ENCODE measurements around the gene SYT5. TPM values are rescaled to one million over a fixed set of nuclear protein-coding genes. Genes with fewer than 3 reads are reported as not detected.

Gene SYT5
- total RNA-seq, 1 experiment from 2014 or later: 4.5 TPM

GRCh38 chr19:55134736-55135135, 45.4 kb downstream of the SYT5 start:
- no peak overlapping the region for H3K4me2 ChIP-seq (ENCODE audit: insufficient read depth, insufficient read length, low read length)
- no peak overlapping the region for H3K56ac ChIP-seq (ENCODE audit: insufficient read length, low read depth, low read length)
- Mint-ChIP-seq H3K4me3 (no peak overlapping the region), H3K4me1 (peaks cover 7 to 26% of the 10 kb centered on the region in 2 experiments), H3K36me3 (ENCODE audit: insufficient read depth in 1 of 3, low read depth in 3 of 3) (peaks cover 14 to 58% (median 31%) of the 10 kb centered on the region in 3 experiments), H3K27ac (peak overlapping the region in 2 of 3 experiments; percentile 60 to 74; a peak in 2 of 7 replicates), H3K27me3 (ENCODE audit: low read depth) (no peaks in the 10 kb centered on the region), H3K9me3 (no peaks in the 10 kb centered on the region)
- no peak overlapping the region for H2BK5ac ChIP-seq (ENCODE audit: insufficient read length, low read length)
- H4K8ac ChIP-seq (replicated peaks; ENCODE audit: insufficient read length, low read depth, low read length): no peak overlapping the region
- H2AFZ ChIP-seq (ENCODE audit: low read length): no peak overlapping the region
- no peak overlapping the region for H3K9ac ChIP-seq (ENCODE audit: extremely low read depth, insufficient read length, low read length)
- no peaks in the 10 kb centered on the region for H3K9me3 ChIP-seq (ENCODE audit: control insufficient read depth, low read depth, low read length)
- H4K20me1 ChIP-seq (ENCODE audit: control insufficient read depth, insufficient read depth, insufficient read length): no peaks in the 10 kb centered on the region
- DNase-seq: no peak
- no peak overlapping the region for H3K23ac ChIP-seq (ENCODE audit: insufficient read length, low read depth, low read length)
- H2BK120ac ChIP-seq (ENCODE audit: low read depth, low read length, poor library complexity, severe bottlenecking): no peak overlapping the region
- H3K27me3 ChIP-seq (ENCODE audit: insufficient read depth, low read length): no peaks in the 10 kb centered on the region
- no peaks in the 10 kb centered on the region for H3K79me1 ChIP-seq (ENCODE audit: insufficient read depth, low read depth, low read length, poor library complexity, severe bottlenecking)
- no peak overlapping the region for H4K5ac ChIP-seq (ENCODE audit: insufficient read length, low read depth, low read length)
- no peak overlapping the region for H2BK15ac ChIP-seq (ENCODE audit: low read depth, low read length)
- H3K4me1 ChIP-seq (ENCODE audit: insufficient read depth, low read length): no peaks in the 10 kb centered on the region
- no peak overlapping the region for H2BK12ac ChIP-seq (ENCODE audit: insufficient read length, low read depth, low read length)
- TF ChIP-seq, protein P1, sequence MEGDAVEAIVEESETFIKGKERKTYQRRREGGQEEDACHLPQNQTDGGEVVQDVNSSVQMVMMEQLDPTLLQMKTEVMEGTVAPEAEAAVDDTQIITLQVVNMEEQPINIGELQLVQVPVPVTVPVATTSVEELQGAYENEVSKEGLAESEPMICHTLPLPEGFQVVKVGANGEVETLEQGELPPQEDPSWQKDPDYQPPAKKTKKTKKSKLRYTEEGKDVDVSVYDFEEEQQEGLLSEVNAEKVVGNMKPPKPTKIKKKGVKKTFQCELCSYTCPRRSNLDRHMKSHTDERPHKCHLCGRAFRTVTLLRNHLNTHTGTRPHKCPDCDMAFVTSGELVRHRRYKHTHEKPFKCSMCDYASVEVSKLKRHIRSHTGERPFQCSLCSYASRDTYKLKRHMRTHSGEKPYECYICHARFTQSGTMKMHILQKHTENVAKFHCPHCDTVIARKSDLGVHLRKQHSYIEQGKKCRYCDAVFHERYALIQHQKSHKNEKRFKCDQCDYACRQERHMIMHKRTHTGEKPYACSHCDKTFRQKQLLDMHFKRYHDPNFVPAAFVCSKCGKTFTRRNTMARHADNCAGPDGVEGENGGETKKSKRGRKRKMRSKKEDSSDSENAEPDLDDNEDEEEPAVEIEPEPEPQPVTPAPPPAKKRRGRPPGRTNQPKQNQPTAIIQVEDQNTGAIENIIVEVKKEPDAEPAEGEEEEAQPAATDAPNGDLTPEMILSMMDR (conservative IDR thresholded peaks at IDR 0.05): no peak
- H4K91ac ChIP-seq (ENCODE audit: insufficient read length, low read depth, low read length): no peak overlapping the region
- H3K14ac ChIP-seq (ENCODE audit: insufficient read depth, low read length): no peak overlapping the region
- no peak overlapping the region for H2BK20ac ChIP-seq (ENCODE audit: low read depth, low read length, poor library complexity, severe bottlenecking)
- H3K79me2 ChIP-seq (ENCODE audit: insufficient read depth, low read length): no peaks in the 10 kb centered on the region
- no peaks in the 10 kb centered on the region for H3K23me2 ChIP-seq (ENCODE audit: insufficient read length, low read depth, low read length, poor library complexity, severe bottlenecking)
- no peak overlapping the region for H3K18ac ChIP-seq (ENCODE audit: insufficient read length, low read depth, low read length)
- no peak overlapping the region for H3K27ac ChIP-seq (ENCODE audit: insufficient read length, low read depth, low read length)
- no CpG with 5 or more reads among the region's 3 CpGs for WGBS (ENCODE audit: extremely low coverage, insufficient read length, low lambda C conversion rate)
- no peak overlapping the region for H2AK5ac ChIP-seq (ENCODE audit: insufficient read length, low read length)
- H3T11ph ChIP-seq (ENCODE audit: low read length): no peak overlapping the region
- H3K4ac ChIP-seq (ENCODE audit: low read depth, low read length): no peak overlapping the region

Measured in H9 (cell line).